GM04503 (cell line): ENCODE measurements around the gene TCF7.
"Not testable (repeated sequence)": the region's sequence is repeated elsewhere in the genome, so short reads cannot be mapped to it uniquely, and the experiment has no call there.

ENCODE experiments used
- DNase-seq: peaks from one replicate; pipeline ENCODE4 v3.0.0-alpha.2; 2012; ENCODE audit warnings: low read depth

TCF7 gene

DNA sequence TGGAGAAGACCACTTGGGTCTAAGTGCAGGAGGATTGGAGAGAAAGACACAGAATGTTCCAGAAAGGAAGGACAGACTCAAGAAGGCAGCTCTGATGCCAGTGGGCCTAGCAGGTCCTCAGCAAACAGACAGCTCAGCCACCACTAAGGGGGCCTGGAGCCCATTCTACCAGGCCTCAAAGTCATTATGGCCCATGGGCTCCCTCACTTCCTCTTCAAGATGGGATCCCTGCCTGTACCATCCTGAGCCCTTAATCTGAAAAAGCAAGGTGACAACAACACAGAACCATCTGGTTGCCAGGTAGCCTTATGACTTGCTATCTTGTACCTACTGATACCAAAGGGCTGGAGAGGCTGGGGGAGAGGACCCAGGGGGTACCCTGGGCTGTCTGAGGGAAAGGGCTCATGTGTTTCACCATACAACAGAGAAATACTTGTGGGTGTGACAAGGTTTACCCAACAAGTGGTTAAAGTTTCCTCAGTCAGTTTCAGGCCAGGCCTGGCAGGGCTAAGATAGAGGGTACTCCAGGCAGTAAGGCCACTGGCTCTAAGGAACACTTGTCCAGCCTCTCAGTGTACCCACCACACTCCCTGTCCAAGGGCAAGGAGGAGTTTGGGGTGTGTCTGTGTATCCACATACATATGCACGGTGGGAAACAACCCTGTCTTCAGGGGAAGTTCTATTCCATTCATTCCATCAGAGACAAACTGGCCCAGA is 30.7 kb downstream of the TCF7 start:
- no peak for DNase-seq

DNA sequence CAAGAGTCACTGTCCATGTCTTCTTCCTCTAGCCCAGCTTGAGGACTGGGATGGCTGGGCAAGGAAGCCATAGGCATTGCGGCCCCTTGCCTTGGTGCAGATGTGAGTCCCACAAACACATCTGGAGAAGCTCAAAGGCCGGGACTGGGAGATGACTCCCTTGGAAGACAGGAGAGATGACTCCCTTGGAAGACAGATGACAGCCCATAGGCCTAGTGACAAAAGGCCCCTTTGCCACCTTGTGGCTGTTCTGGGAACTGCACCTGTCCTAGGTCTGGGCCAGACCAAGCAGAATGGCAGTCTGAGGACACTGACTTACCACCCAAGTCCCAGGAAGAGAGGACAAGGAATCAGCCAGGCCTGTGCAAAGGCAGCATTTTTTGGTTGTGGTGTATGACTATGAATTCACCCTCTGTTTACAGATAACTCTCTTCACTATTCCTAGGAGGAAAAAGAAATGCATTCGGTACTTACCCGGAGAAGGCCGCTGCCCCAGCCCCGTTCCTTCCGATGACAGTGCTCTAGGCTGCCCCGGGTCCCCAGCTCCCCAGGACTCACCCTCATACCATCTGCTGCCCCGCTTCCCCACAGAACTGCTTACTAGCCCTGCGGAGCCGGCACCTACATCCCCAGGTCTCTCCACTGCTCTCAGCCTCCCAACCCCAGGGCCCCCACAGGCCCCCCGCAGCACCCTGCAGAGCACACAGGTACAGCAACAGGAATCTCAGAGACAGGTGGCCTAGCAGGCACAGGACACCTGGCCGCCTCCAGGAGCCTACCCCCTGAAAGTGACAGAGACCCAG is 31.5 kb downstream of the TCF7 start:
- peak; percentile 25 for DNase-seq

DNA sequence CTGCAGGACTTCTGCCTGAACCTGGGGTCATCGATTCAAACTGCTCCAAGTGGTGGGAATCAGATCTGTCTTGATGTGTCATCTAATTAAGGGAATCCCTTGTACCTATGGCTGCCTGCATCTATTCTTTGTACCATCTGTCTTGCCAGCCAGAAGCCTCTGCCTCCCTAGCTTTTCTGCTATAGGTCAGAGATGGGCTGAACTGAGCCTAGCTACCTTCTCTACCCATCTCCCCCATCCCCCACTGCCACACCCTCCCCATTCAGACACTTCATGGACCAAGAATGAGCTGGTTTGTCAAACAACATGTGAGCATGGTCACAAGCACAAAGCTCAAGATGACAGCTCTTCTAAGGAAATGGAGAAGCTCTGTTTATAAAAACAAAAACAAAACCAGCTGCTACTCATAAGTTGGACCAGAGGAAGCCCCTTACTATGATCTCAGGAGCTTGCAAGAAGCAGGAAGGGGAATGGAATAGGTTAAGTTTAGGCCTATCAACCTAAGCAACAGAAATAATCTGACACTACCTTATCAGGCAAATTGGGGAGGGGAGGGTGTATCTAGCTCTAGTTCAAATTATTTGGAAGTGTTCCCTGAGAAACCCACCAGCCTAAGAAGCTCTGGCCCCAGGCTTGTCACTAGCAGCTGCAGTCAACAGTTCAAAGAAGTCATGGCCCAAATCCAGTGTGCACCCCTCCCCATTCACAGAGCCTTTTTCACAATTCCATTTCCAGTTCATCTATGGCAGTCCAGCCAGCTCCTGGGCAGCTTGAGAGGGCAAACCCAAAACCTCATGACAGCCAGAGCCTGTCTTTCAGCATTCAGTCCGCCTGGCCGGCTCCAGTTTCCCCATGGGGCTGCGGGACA is 32.4 kb downstream of the TCF7 start:
- DNase-seq: no peak

DNA sequence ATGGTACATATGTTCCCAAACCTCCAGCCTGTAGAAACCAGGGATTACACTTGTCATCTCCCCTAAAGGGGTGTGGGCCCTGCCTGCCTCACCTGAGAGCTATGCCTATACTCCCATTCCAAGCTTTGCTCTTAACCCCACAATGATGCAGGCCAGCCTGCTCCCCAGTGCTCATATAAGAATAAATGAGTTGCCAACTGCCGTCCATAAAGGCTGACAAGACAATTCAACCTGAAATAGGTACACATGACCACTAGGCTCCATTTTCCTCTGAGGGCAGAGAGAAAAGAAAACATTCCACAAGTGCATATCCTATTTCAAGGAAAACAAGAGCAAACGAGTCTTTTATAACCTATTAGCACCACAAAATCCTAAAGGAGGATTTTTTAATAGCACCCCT is 33.8 kb downstream of the TCF7 start:
- DNase-seq: no peak

DNA sequence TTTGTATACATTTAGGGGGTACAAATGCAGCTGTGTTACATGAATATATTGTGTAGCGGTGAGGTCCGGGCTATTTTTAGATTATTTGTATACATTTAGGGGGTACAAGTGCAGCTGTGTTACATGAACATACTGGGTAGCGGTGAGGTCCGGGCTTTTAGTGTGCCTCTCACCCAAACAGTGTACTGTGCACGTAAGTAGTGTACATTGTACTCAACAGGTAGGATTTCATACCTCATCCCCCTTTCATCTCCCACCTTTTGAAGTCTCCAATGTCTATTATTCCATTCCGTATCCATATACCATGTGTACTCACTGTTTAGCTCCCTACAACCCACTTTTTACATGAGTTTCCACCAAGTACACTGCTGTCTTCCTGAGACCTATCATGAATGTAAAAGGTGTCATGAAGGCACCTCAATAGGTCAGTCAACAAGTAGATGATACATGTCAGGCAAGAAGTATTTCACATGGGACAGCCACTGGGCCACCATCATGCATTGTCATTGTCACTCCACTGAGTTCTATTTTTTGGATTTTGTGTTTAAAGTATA is 34.6 kb downstream of the TCF7 start:
- DNase-seq: no peak

DNA sequence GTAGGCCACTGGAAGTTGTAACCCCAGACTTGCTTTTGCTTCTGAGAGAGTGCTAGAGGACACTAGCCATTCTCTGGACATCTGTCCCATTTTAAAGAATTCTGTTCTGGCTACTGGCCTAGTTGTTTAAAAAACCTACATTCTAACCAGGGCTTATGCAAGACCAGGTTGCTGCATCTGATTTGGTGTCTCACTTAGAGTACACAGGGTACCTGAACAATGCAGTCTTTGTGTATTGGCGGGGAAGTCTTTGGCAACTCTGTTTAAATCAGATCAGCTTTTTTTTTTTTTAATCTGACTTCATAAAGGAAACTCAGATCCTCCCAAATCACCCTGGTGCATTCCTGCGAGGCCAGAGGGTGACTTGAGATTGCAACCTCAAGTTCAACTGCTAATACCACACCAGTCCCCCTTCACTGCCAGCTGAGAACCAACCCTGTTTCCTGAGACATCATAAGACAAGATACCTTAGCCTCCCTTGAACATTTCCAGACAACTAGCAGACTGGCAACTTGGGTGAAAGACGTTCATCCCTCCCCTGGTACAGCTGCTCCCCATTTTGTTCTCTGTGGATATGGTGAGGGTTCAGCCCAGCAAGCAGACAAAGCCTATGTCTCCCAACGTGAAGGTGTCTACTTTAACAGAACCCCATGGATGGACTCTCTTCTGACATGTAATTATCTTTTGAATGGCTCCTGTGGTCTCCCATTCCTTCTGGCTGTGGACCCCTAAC is 35.3 kb downstream of the TCF7 start:
- DNase-seq: no peak

DNA sequence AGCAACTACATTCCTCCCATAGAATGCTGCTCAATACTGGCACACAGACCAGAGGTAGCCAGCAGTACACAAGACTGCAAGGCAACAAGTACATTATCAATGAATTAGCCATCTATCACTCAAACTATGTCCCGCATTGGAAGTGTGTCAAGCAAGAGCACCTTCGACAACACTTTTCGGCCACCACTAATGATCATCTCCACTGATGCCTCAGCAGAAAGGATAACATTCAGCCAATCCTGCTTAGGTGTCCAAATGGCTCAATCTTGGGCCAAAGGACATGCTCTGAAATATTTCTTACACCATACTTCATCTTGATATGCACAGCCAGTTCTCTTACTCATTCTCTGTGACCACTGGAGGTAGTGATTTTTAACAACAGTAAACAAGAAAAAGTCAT is 37.2 kb downstream of the TCF7 start:
- no peak for DNase-seq

DNA sequence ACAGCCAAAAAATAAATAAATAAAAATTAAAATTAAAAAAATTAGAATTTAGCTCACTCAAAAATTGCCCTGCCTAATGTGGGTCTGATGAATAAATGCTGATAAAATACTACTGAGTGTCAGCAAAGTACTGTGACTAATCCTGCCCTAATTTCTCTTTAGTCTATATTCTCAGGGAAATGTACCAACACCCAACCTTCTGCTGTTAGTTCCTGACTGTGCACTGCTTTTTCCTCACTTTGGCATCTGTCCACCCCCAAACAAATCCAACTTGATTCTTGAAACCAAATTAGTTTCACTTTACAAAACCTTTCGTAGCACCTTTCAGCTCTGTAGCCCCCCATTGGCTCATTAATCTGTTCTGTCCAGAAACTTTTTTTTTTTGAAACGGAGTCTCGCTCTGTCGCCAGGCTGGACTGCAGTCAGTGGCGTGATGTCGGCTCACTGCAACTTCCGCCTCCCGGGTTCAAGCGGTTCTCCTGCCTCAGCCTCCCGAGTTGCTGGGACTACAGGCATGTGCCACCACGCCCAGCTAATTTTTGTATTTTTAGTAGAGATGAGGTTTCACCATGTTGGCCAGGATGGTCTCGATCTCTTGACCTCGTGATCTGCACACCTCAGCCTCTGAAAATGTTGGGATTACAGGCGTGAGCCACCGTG is 37.8 kb downstream of the TCF7 start:
- DNase-seq: not testable (repeated sequence)

DNA sequence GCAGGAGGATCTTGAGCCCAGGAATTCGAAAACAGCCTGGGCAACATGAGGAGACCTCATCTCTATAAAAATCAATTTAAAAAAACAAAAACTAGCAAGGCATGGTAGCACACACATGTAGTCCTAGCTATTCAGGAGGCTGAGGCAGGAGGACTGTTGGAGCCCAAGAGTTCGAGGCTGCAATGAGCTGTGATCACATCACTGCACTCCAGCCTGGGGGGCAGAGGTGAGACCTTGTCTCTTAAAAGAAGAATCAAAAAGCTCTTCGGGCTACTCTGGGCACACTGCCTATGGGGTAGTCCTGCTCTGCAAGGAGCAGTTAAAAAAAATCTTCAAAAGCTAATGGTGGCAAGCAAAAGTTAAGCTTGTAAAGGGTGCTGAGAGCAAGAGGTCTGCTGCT is 38.8 kb downstream of the TCF7 start:
- no peak for DNase-seq

DNA sequence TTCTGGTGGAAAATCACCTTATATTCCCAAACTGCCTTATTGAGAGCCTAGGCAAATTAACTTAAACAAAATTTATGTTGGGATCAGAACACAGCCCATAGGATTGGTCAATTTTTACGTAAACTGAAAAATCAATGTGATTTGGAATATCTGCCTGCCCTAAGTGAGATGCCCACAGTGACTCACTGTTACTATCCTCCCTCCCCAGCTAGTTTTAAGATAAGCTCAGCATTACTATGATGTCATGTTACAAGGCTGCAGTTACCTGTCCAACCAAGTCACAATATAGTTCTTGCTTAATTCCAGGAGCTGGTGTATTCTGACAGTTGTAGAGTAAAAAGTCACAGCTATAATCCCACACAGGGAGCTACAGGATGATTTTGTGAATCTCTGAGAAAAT is 39.2 kb downstream of the TCF7 start:
- DNase-seq: no peak

DNA sequence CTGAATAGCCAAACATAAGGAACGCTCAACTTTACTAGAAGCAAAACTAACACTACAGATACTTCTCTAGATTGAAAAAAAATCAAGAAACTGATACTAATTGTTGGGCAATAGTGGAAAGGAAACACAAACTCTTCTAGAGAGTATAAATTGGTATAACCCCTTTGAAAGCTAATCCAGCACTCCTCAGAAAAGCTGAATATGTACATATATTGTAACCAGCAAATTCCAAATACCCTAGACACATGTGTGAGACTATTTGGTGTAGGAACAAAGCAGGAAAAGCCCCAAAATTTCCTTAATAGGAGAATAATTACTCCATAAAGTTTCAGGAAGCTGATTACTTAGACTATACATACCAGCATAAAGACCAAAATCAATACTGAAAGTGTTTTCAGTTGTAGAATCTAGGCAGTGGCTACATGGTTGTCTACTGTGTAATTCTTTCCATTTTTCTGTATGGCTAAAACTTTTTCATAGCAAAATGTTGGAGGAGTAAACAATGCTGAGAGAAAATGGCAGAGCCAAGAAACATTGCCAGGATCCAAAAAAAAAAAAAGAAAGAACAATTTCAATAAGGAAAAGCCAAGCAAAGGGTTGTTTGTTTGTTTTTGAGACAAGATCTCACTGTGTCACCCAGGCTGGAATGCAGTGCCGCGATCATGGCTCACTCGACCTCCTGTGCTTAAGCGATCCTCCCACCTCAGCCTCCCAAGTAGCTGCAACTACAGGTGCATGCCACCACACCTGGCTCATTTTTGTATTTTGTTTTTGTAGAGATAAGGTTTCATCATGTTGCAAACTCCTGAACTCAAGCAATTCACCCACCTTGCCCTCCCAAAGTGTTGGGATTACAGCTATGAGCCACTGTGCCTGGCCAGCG is 47.3 kb downstream of the TCF7 start:
- DNase-seq: no peak

DNA sequence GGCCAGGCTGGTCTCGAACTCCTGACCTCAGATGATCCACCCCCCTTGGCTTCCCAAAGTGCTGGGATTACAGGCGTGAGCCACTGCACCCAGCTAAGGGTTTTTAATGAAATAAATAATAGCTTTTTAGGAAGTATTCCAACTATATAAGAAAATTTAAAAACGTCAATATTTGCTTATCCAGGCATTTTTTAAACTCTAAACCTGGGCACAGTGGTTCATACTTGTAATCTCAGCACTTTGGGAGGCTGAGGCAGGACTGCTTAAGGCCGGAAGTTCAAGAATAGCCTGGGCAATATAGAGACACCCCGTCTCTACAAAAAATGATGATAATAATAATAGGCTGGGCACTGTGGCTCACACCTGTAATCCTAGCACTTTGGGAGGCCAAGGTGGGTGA is 48.1 kb downstream of the TCF7 start:
- no peak for DNase-seq

DNA sequence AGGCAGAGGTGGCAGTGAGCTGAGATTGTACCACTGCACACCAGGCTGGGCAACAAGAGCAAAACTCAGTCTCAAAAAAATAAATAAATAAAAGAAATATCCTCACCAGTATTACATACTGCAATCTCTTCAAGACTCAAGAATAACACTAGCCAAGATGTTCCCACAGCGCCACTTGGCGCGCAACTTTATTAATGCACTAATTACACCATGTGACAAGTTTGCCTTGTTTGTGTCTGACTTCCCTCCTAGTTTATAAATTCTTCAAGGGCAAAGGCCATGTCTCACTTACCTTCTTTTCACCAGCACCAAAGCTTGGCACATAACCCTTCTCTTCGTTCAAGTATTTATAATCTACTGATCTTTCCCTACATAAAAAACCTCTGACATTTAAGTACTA is 57.5 kb downstream of the TCF7 start:
- DNase-seq: no peak

DNA sequence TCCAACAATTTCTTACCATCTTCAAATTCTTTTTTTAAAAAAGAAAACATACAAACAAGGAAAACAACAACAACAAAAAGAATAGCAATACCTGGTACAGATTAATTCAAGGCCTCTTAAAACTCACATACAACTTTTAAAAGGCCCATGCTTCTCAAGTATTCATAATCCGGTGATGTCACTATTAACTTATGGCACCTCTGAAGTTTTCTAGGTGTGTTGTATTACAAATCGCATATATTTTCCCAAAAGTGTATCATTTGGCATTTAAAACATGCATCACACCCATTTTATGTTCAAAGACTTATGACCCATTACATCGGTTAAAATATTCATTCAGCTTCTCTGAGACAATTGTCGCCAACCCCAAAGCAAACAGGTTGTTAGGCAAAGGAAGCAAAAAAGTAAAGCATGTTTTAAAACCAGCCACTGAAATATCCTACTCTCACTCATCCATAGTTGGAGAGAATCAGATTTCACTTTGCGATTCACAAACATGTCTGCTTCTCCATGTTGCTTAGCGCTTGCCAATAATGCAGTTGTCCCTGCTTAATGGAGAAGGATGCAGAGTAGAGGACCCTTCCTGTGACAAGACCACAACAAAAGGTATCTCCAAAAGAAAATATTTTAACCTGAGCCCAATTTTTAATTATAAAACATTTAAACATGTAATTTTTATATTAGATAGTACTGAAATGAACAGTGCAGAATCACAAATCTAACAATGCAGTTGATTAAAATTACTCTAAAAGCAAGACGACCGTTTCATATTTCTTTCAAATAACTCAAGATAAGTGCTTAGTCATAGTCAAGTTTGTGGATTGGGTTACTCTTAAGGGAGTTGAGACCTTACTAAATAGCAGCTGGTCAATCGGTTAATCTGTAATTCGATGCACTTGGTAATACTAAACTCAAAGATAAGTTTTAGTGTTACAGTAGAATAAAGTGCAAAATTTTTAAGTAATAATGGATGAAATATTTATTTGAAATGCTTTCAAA is 60.7 kb downstream of the TCF7 start:
- DNase-seq: no peak

DNA sequence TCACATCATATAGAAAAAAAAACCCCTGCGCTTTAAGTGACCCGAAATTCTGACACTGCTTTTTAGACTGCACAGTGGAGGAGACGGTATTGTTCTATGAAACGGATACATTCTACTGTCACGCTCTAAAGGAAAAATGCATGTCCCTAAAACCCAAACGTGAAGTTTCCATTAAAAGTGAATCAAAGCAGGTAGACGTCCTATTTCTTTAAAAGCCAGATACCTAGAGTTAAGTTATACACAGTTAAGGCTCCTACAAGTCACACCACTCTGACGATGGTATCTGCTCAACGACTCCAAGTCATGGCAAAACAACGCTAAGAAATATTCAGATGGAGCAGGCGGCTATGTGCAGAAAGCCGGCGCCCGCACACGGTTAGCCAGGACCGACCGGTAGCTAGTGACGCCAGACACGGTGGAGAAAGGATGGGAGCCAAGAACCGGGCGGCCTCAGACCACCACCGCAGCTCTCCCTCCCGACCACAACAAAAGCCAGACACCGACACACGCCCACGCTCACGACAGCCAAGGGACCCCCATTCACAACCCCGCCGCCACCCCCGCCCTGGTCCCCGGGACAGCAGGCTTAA is 61.5 kb downstream of the TCF7 start:
- DNase-seq: no peak

DNA sequence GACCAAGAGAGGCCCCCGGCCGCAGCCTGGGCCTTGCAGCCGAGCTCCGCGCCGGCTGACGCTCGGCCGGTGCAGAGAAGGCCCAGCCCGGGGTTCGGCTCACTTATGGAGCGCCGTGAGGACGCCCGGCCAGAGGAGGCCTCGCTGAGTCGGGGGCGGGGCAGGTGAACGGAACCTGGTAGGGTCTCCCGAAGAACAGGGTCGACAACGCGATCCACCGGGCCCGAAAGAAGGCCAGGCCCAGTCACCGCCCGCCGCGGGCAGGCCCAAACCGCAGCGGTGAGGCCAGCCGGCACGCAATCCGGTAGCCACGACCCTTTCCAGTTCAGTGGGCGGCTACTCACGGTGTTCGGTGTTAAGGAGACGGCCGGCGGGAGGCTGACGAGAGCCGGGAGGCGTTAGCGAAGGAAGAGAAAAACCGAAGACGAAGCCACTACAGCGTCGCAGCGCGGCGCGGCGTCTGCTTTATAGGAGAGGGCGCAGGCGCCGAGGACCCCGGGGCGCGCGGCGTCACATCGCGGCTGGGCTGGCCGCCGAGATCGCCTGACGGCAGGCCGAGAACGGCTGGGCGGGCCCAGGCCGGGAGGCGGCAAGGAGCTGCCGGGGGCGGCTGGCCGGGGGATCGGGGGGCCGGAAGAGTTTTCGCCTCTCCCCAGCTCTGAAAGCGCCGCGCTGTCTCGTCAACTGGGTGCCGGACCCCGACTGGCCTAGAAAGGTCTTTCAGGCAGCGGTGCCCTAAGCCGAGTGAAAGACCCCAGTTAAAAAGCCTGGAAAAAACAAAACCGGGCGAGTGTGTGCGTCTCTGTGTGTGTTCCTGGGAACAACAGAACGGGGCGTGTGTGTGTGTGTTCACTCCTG is 62.3 kb downstream of the TCF7 start, which contains the start of gene SKP1:
Gene SKP1 (minus strand): TSS at position 440 of the 858 bp plus-strand sequence. CDS start 2,928 bp downstream, outside the sequence.
- DNase-seq: peak; percentile 25

DNA sequence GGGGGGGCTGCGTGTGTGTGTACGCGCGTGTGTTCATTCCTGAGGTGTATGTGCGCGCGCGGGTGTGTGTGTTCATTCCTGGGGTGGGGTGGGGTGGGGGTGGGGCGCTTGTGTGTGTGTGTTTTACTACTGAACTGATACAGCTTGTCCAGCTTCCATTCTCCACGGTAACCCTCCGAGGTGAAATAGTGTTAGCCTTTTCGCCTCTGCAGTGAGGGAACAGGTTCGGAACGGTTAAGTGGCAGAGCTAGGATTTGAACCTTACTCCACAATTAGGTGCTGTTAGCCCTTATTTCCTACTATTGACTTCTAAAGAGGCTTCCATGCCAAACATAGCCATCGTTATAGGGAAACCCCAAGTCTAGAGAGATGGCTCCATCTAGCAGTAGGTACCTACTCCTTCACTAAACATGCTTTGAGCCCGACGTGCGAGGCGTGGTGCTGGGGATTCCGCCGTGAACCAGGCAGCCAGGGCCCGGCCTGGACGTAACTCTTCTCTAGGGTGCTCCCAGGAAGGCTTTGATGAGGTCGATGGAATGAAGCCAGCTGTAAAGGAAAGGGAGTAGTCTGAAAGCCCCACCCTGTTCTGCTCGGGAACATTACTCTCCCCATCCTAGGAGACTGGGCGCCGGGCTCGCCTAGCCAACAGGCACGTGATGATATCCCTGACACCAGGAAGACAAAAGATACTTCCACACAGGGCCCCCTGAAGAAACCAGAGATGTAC is 63.1 kb downstream of the TCF7 start:
- no peak for DNase-seq
